ENCODE measurements around the gene DCP2.

The DCP2 gene

DNA sequence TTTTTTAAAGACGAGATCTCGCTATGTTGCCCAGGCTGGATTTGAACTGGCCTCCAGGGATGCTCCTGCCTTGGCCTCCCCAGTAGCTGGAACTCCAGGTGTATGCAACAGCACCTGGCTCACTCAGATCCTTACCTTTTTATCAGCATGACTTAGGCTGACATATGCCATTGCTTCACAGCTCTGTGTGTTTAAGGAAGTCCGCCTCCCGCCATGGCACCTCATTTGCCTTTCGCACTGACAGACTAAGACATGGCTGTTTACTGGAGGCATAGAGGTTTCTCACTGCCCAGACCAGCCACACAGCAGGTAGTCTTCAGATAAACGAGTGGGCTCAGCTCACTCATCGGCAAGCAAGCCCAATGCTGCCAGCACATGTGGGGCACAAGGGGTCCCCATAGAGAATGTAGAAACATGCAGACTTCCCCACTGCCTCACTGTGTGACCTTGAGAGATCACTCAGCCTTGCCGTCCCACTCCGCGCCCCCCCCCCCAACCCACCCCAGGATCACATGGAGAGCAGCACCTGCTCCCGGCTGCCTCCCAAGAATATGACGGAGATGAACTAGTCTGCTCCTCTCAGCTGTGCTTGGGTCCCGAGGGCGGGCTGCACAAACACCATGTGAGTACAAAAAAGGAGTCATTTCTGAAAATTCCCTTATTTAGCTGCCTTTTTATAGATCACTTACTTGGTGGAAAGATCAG lies 62.8 kb downstream of the DCP2 start:
- 90% methylated on average over 12 of the region's 14 CpGs for WGBS

DNA sequence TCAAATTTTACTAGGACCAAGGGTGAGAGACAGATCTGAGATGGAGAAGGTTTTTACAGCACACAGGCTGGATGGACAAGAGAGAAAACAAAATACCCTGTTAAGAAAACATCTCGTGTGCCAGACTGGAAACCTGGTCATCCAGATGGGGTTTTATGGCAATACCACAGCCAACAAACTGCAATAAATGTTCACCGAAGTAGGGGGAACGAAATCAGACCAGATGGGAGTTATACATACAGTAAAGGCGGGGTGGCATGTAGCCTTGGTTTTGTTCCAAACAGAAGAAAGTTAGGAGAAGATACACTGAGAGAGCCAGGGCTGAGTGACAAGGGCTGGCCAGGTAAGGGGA lies 63.3 kb downstream of the DCP2 start:
- Histone ChIP-seq H3K4me2 (ENCODE audit: low read length, poor library complexity, severe bottlenecking) (no peak overlapping the region), H3K79me1 (replicated peaks; ENCODE audit: low read length, poor library complexity, severe bottlenecking) (no peaks in the 10 kb centered on the region), H3K9me3 (ENCODE audit: control insufficient read depth, low read length) (no peaks in the 10 kb centered on the region), H3K36me3 (ENCODE audit: control insufficient read depth in 1 of 2, insufficient read depth in 2 of 2, low read depth in 1 of 2, low read length in 2 of 2) (peaks cover 20 to 46% of the 10 kb centered on the region in 2 experiments), H3K27me3 (ENCODE audit: control insufficient read depth in 1 of 2, insufficient read depth in 1 of 2, low read length in 2 of 2) (no peaks in the 10 kb centered on the region), H4K91ac (ENCODE audit: low read length) (no peak overlapping the region), H2BK12ac (ENCODE audit: low read length in 2 of 2) (no peak overlapping the region), H2AFZ (ENCODE audit: low read depth, low read length) (no peak overlapping the region), H3K23ac (ENCODE audit: low read length in 2 of 2) (no peak overlapping the region), H2AK5ac (ENCODE audit: low read length, severe bottlenecking) (no peak overlapping the region), H3K9ac (ENCODE audit: low read length) (no peak overlapping the region), H2BK5ac (ENCODE audit: low read depth, low read length, poor library complexity, severe bottlenecking) (no peak overlapping the region), H4K8ac (ENCODE audit: low read length) (no peak overlapping the region), H3K14ac (ENCODE audit: low read length in 2 of 2) (no peak overlapping the region), H2BK15ac (ENCODE audit: low read depth, poor library complexity, severe bottlenecking) (no peak overlapping the region), H3K27ac (ENCODE audit: low read length, poor library complexity, severe bottlenecking) (no peak overlapping the region), H3K4me1 (ENCODE audit: control insufficient read depth, insufficient read depth, low read depth, low read length) (peaks cover 10% of the 10 kb centered on the region), H3K18ac (ENCODE audit: low read depth in 1 of 2, low read length in 2 of 2) (no peak overlapping the region), H3K4ac (ENCODE audit: low read depth in 1 of 2, low read length in 2 of 2) (no peak overlapping the region), H3K4me3 (ENCODE audit: insufficient read depth in 1 of 2, low read depth in 1 of 2, low read length in 2 of 2) (no peak overlapping the region), H2BK120ac (ENCODE audit: low read depth, low read length) (no peak overlapping the region)
- WGBS, result 94% methylated on average over 4 of the region's 4 CpGs
- no peak for DNase-seq

More for the DNA sequence above, 62.8 kb downstream of the DCP2 start:
- no peak overlapping the region for H4K8ac ChIP-seq (ENCODE audit: low read length)
- H2BK12ac ChIP-seq (ENCODE audit: low read length in 2 of 2), result no peak overlapping the region
- no peak overlapping the region for H2BK120ac ChIP-seq (ENCODE audit: low read depth, low read length)
- H3K4me3 ChIP-seq (ENCODE audit: insufficient read depth in 1 of 2, low read depth in 1 of 2, low read length in 2 of 2), result no peak overlapping the region
- peaks cover 12% of the 10 kb centered on the region for H3K4me1 ChIP-seq (ENCODE audit: control insufficient read depth, insufficient read depth, low read depth, low read length)
- no peak overlapping the region for H2BK15ac ChIP-seq (ENCODE audit: low read depth, poor library complexity, severe bottlenecking)
- no peak overlapping the region for H3K9ac ChIP-seq (ENCODE audit: low read length)
- H2BK5ac ChIP-seq (ENCODE audit: low read depth, low read length, poor library complexity, severe bottlenecking), result no peak overlapping the region
- H3K9me3 ChIP-seq (ENCODE audit: control insufficient read depth, low read length), result no peaks in the 10 kb centered on the region
- no peaks in the 10 kb centered on the region for H3K79me1 ChIP-seq (replicated peaks; ENCODE audit: low read length, poor library complexity, severe bottlenecking)
- no peak for DNase-seq
- no peak overlapping the region for H3K14ac ChIP-seq (ENCODE audit: low read length in 2 of 2)
- H3K18ac ChIP-seq (ENCODE audit: low read depth in 1 of 2, low read length in 2 of 2), result no peak overlapping the region
- H3K23ac ChIP-seq (ENCODE audit: low read length in 2 of 2), result no peak overlapping the region
- no peak overlapping the region for H3K4ac ChIP-seq (ENCODE audit: low read depth in 1 of 2, low read length in 2 of 2)
- H2AK5ac ChIP-seq (ENCODE audit: low read length, severe bottlenecking), result no peak overlapping the region
- H2AFZ ChIP-seq (ENCODE audit: low read depth, low read length), result no peak overlapping the region
- no peaks in the 10 kb centered on the region for H3K27me3 ChIP-seq (ENCODE audit: control insufficient read depth in 1 of 2, insufficient read depth in 1 of 2, low read length in 2 of 2)
- peaks cover 20 to 46% of the 10 kb centered on the region in 2 experiments for H3K36me3 ChIP-seq (ENCODE audit: control insufficient read depth in 1 of 2, insufficient read depth in 2 of 2, low read depth in 1 of 2, low read length in 2 of 2)
- no peak overlapping the region for H3K27ac ChIP-seq (ENCODE audit: low read length, poor library complexity, severe bottlenecking)
- H3K4me2 ChIP-seq (ENCODE audit: low read length, poor library complexity, severe bottlenecking), result no peak overlapping the region
- H4K91ac ChIP-seq (ENCODE audit: low read length), result no peak overlapping the region

DNA sequence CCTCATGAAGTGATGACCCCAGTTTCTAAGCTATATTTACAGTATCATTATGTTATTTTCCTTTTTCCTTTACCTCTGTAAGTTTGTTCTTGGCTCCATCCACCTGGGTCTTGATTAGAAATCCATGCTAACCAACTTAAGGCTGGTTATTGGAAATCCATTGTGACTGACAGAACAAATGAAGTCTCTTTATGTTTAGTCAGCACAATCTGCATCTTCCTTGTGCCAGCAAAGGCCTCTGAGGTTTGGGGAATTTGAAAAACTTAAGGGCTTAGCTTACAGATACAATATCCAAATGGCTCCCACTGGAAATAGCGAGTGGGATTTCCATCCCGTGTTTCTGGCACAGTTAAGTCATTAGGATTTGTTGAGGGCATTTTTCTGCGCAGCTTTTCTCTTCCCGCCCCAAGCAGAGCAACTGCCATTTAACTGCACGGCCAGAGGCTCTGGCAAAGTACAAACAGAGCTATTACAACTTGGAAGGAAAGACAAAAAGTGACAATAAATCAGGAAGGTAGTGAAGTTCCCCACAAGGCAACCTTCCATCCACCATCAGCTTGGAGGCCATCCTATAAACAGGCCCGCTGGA lies 64.2 kb downstream of the DCP2 start:
- no peak overlapping the region for H2BK12ac ChIP-seq (ENCODE audit: low read length in 2 of 2)
- H3K27ac ChIP-seq (ENCODE audit: low read length, poor library complexity, severe bottlenecking), result no peak overlapping the region
- no peak overlapping the region for H2AFZ ChIP-seq (ENCODE audit: low read depth, low read length)
- H3K36me3 ChIP-seq (ENCODE audit: control insufficient read depth in 1 of 2, insufficient read depth in 2 of 2, low read depth in 1 of 2, low read length in 2 of 2), result peaks cover 20 to 44% of the 10 kb centered on the region in 2 experiments
- no peak overlapping the region for H3K14ac ChIP-seq (ENCODE audit: low read length in 2 of 2)
- no peak overlapping the region for H2BK5ac ChIP-seq (ENCODE audit: low read depth, low read length, poor library complexity, severe bottlenecking)
- no peak overlapping the region for H3K18ac ChIP-seq (ENCODE audit: low read depth in 1 of 2, low read length in 2 of 2)
- no peak overlapping the region for H3K4ac ChIP-seq (ENCODE audit: low read depth in 1 of 2, low read length in 2 of 2)
- no peak overlapping the region for H2BK15ac ChIP-seq (ENCODE audit: low read depth, poor library complexity, severe bottlenecking)
- DNase-seq, result no peak
- no peak overlapping the region for H4K8ac ChIP-seq (ENCODE audit: low read length)
- H3K4me3 ChIP-seq (ENCODE audit: insufficient read depth in 1 of 2, low read depth in 1 of 2, low read length in 2 of 2), result no peak overlapping the region
- H3K27me3 ChIP-seq (ENCODE audit: control insufficient read depth in 1 of 2, insufficient read depth in 1 of 2, low read length in 2 of 2), result no peaks in the 10 kb centered on the region
- no peak overlapping the region for H4K91ac ChIP-seq (ENCODE audit: low read length)
- no peak overlapping the region for H3K9ac ChIP-seq (ENCODE audit: low read length)
- no peak overlapping the region for H2BK120ac ChIP-seq (ENCODE audit: low read depth, low read length)
- H2AK5ac ChIP-seq (ENCODE audit: low read length, severe bottlenecking), result no peak overlapping the region
- no peaks in the 10 kb centered on the region for H3K9me3 ChIP-seq (ENCODE audit: control insufficient read depth, low read length)
- no peak overlapping the region for H3K23ac ChIP-seq (ENCODE audit: low read length in 2 of 2)
- no peak overlapping the region for H3K4me2 ChIP-seq (ENCODE audit: low read length, poor library complexity, severe bottlenecking)
- H3K4me1 ChIP-seq (ENCODE audit: control insufficient read depth, insufficient read depth, low read depth, low read length), result peaks cover 4% of the 10 kb centered on the region
- WGBS, result 96% methylated on average over 6 of the region's 6 CpGs
- H3K79me1 ChIP-seq (replicated peaks; ENCODE audit: low read length, poor library complexity, severe bottlenecking), result no peaks in the 10 kb centered on the region

DNA sequence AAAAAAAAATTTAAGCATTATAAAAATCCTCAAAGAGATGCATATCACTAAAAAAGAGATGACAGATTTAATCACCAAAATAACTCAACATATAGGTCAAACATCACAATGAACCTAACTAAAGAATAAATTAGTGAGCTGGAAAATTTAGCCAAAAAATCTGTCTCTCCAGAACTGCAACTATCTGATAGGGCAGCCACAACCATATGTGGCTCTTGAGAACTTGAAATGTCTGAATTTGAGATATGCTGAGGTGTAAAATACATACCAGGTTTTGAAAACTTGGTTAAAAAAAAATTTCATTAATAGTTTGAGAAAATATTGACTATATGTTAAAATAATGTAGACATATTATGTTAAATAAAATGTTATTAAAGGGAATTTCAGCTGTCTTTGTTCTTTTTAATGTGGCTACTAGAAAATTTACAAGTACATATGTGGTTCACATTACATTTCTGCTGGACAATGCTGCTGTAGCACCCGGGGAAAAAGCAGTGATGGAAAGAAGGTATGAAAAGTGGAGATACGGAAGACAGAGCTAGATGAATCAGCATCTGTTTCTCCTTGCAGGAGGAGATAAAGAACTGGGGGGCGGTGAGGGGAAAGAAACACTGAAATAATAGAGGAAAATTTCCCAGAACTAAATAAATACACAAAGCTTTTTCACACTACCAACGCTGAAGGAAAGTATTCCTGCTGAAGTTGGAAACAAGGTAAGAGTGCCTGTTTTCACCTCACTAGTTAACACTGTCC lies 66.1 kb downstream of the DCP2 start:
- WGBS, result 94% methylated on average over 2 of the region's 4 CpGs
- Histone ChIP-seq H3K4ac (ENCODE audit: low read depth in 1 of 2, low read length in 2 of 2) (no peak overlapping the region), H3K23ac (ENCODE audit: low read length in 2 of 2) (no peak overlapping the region), H2BK120ac (ENCODE audit: low read depth, low read length) (no peak overlapping the region), H3K27ac (ENCODE audit: low read length, poor library complexity, severe bottlenecking) (no peak overlapping the region), H3K4me1 (ENCODE audit: control insufficient read depth, insufficient read depth, low read depth, low read length) (peaks cover 10% of the 10 kb centered on the region), H3K4me2 (ENCODE audit: low read length, poor library complexity, severe bottlenecking) (no peak overlapping the region), H3K9ac (ENCODE audit: low read length) (peak overlapping the region; percentile 12), H2AK5ac (ENCODE audit: low read length, severe bottlenecking) (no peak overlapping the region), H3K27me3 (ENCODE audit: control insufficient read depth in 1 of 2, insufficient read depth in 1 of 2, low read length in 2 of 2) (no peaks in the 10 kb centered on the region), H2AFZ (ENCODE audit: low read depth, low read length) (no peak overlapping the region), H3K79me1 (replicated peaks; ENCODE audit: low read length, poor library complexity, severe bottlenecking) (no peaks in the 10 kb centered on the region), H3K4me3 (ENCODE audit: insufficient read depth in 1 of 2, low read depth in 1 of 2, low read length in 2 of 2) (no peak overlapping the region), H4K91ac (ENCODE audit: low read length) (no peak overlapping the region), H4K8ac (ENCODE audit: low read length) (no peak overlapping the region), H2BK15ac (ENCODE audit: low read depth, poor library complexity, severe bottlenecking) (no peak overlapping the region), H2BK12ac (ENCODE audit: low read length in 2 of 2) (no peak overlapping the region), H3K14ac (ENCODE audit: low read length in 2 of 2) (no peak overlapping the region), H3K36me3 (ENCODE audit: control insufficient read depth in 1 of 2, insufficient read depth in 2 of 2, low read depth in 1 of 2, low read length in 2 of 2) (peaks cover 27 to 42% of the 10 kb centered on the region in 2 experiments), H2BK5ac (ENCODE audit: low read depth, low read length, poor library complexity, severe bottlenecking) (no peak overlapping the region), H3K18ac (ENCODE audit: low read depth in 1 of 2, low read length in 2 of 2) (no peak overlapping the region), H3K9me3 (ENCODE audit: control insufficient read depth, low read length) (no peaks in the 10 kb centered on the region)
- no peak for DNase-seq
